HG02610 (cell line): ENCODE data around the gene SEMA4B.

ENCODE experiments used
- ATAC-seq: cut with Tn5 transposase; IDR thresholded peaks from one replicate; pipeline ENCODE4 v1.9.1; 2021; ENCODE audit warnings: mild to moderate bottlenecking, moderate library complexity; ENCODE audit not compliant: unreplicated experiment

Gene SEMA4B

DNA sequence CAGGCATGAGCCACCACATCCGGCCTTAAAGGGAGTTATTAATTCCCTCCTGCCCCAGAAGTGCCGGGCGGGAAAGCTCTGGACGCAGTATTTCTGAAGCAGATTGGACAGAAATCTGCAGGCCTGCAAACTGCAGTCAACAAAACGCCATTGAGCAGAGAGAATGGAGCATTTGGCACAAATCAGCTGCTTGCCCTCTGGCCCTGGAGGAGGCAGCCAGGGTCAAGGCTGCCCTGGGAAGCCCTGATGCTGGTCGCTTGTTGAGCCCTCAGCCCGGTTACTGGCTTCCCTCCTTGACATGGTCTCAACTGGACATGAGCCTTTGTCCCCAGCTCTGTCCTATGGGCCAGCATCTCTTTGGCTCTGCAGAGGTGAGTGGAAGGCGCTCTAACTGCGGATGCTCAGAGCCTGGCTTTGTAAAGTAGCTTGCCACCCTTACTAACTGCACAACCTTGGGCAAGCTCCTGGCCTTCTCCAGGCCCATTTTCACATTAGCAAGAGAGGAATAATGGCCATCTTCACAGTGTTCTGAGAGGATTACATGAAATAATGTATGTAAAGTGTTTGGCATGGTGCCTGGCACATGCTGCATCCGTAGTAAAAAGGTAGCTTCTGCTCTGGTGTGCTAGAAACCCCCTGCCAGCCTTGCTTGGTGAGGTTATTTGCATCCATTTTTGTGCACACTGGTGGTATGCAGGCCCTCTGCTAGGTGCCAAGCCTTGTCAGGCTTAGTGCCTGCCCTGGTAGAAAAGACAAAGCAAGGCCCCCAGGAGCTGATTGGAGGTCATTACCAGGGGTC, 4.1 kb downstream of the SEMA4B start:
- no peak for ATAC-seq

GRCh38 chr15:90205886-90206285, 4.8 kb downstream of the SEMA4B start:
- no peak for ATAC-seq

DNA sequence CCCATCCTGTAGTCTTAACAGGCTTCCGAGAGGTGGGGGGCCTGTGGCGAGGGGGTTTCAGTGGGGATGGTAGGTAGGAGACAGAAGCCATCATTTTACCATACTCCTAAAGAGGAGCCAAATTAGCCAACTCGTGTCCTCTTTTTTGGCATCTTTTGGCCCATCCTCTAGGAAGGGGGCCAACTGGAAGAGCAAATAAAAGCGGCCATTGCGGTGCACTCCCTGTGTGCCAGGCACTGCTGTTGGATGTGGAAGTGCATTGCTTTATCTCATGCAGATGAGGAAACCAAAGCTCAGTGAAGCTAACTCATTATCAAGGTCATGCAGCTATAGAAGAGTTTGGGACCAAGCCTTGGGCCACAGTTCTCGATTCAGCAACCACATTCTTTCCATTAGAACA, 6.1 kb downstream of the SEMA4B start:
- no peak for ATAC-seq

GRCh38 chr15:90208356-90208755, 7.2 kb downstream of the SEMA4B start:
- no peak for ATAC-seq

DNA sequence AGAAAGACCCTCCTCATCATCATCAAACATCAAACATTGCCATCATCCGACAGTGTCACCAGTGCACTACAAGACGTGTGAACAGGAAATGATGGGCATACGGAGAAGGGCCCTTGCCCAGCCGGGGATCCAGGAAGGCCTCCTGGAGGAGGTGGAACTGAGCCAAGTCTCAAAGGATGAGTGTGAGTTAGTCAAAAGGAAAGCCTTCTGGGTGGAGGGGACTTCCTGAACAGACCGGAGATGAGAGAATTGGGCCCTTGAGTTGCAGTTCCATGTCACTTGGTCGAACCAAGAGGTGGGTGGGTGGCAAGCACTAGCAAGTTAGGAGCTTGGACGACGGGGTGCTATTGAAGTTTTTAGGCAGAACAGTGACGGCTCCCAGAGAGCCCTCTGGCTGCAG, 8.5 kb downstream of the SEMA4B start:
- peak; percentile 59 for ATAC-seq

DNA sequence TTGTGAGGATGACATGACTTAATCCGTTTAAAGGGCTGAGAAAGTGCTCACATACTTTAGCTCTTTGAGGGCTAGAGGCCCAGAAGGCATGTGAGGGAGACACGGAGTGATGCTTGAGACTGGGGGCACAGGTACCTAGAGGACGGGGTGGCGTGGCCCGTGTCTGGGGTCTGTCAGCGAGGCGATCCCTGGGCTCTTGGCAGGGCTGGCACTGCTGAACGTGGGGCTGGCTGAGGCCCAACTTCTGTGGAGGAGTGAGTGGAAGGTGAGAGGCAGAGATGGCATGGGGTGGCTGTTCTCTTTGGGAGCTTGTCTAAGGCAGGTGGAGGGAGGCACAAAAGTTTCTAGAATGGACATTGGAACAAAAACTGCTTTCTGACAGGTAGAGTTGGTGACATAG, 9.5 kb downstream of the SEMA4B start:
- no peak for ATAC-seq

- ATAC-seq = no peak
Measured at GRCh38 chr15:90211009-90211408, 9.9 kb downstream of the SEMA4B start.

- no peak for ATAC-seq
Measured at GRCh38 chr15:90211440-90212143, 10.5 kb downstream of the SEMA4B start.

- no peak for ATAC-seq
Measured at GRCh38 chr15:90212221-90213098, 11.3 kb downstream of the SEMA4B start.

- no peak for ATAC-seq
Measured at GRCh38 chr15:90213122-90213817, 12.1 kb downstream of the SEMA4B start.

- no peak for ATAC-seq
Measured at GRCh38 chr15:90213818-90214204, 12.7 kb downstream of the SEMA4B start.

DNA sequence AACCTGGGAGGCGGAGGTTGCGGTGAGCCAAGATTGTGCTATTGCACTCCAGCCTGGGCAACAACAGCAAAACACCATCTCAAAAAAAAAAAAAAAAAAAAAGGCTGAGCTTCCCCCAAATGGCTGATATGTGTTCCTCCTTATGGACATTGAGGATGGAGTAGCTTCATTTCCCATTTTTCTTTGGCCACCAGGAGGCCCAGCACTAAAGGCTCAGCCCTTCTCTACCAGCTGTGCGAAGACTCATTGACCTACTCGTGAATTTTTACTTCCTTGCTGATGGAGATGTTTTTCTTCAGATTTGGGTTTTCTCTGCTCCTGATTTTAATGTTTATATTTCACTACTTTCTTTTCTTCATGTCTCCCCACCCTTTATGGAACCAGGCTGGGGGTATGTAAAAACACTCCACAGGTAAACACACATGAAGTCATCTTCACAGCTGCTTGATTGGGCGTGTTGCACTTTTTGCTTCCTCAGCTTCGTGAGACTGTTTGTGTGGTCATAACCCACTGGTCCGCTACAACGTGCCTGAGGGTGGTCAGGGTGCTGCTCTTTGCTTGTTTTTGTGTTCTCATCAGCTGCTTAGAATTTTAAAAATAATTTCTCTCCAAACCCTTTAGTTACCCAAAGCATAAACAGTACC, 13.5 kb downstream of the SEMA4B start:
- no peak for ATAC-seq

DNA sequence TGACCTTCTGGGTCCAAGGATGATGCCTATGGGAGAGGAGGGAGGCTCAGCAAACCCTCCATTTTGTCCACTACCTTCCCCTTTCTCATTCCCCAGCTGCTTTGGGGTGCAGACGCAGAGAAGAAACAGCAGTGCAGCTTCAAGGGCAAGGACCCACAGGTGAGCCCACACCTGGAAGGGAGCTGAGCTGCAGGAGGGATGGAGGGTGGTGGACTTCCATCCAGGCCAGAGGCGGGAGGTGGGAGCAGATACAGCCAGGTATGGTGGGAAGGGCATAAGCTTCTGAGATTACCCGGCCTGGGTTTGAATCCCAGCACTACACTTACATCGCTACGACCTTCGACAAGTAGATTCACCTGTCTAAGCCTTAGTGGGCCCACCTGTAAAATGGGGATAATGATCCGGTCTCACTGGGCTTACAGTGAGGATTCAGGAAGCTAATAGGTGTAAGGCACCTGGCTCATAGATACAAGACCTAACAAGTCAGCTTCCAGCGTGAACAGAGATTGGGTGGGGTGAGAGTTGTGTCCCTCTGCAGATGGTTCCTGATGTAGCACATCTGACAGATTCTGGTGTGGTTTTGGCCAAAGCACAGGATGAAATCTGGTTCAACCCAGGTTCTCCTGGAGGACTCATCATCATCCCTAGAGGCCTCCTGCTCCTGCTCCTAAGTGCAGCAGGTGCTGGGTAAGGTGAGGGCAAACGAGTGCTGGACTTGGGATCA, 16.7 kb downstream of the SEMA4B start:
- ATAC-seq = no peak

DNA sequence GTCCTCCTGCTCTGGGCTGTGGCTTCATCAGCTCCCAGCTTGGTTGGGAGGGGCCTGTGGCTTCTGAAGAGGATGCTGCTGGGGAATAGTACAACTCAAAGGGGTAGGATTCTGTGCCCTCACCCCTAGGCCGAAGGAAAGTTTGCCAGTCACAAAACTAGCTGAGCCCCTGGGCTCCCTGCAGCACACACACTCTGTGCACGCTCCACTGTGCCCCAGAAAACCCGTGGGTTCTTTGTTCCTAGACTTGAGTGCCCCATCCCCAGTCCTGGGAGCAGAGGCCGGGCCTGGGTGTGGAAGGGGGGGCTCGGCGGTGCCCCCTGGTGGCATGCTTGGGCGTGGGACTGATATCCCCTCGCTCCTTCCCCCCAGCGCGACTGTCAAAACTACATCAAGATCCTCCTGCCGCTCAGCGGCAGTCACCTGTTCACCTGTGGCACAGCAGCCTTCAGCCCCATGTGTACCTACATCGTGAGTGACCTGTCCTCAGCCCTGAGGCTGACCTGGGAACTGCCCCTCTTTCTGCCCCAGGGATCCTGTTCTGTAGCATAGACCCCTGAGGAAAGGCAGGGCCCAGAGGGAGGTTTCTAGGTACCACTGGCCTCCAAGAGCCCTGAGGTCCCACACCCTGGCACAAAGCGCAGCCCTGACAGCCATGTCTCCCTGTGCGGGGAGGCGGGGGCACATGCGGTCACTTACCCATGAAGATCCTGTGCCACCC, 18.5 kb downstream of the SEMA4B start:
- no peak for ATAC-seq

DNA sequence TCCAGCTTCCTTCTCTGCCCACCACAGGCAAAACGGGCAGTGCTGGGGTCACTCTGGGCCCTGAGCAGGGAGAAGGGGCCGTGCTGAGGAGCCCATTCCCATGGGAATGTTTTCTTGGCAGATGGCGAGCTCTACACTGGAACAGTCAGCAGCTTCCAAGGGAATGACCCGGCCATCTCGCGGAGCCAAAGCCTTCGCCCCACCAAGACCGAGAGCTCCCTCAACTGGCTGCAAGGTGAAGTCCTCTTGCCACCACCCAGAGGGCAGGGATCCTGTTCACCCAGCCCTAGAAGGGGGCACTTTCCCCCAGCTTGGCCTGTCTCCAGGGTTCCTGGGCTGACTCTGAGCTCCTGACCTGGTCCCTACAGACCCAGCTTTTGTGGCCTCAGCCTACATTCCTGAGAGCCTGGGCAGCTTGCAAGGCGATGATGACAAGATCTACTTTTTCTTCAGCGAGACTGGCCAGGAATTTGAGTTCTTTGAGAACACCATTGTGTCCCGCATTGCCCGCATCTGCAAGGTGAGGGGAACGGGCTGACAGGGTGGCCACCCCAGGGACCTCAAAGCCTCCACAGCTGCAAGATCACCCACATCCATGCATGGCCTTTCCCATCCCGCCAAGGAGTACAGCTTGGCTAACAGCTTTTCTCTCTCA, 20.2 kb downstream of the SEMA4B start:
- ATAC-seq = no peak

GRCh38 chr15:90222547-90222946, 21.4 kb downstream of the SEMA4B start:
- no peak for ATAC-seq

GRCh38 chr15:90223441-90224165, 22.5 kb downstream of the SEMA4B start:
- ATAC-seq = no peak

DNA sequence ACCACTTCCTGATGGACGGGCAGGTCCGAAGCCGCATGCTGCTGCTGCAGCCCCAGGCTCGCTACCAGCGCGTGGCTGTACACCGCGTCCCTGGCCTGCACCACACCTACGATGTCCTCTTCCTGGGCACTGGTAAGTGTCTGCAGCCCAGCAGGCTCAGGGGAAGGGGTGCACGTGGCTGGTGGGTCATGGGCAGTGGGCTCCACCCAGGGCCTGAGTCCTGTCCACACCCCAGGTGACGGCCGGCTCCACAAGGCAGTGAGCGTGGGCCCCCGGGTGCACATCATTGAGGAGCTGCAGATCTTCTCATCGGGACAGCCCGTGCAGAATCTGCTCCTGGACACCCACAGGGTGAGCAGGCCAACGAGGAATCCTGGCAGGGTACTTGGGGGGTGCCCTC, 23.9 kb downstream of the SEMA4B start:
- ATAC-seq = no peak
